GM12865 (cell line): ENCODE measurements around the gene PRRG1.

Experiments used
- DNase-seq: peaks from one replicate; pipeline ENCODE4 v3.0.0; 2010; ENCODE audit warnings: low read depth
- H3K4me3 ChIP-seq: 2 replicates; pipeline ENCODE4 v1.5.1; 2011; ENCODE audit warnings: mild to moderate bottlenecking, low read depth, low read length, control low read depth
- CTCF ChIP-seq: IDR thresholded peaks from 2 replicates; pipeline ENCODE4 v1.5.1; 2011; ENCODE audit warnings: low read length, control low read depth, low read depth, inconsistent platforms; ENCODE audit not compliant: insufficient read depth; ENCODE audit errors: missing control alignments

PRRG1 gene

GRCh38 chrX:37504991-37505390 lies 155.8 kb downstream of the PRRG1 start:
- DNase-seq, result no peak
- no peak overlapping the region for H3K4me3 ChIP-seq
- no peak for TF ChIP-seq CTCF
